ENCODE results near the gene DGKD. TPM values are rescaled to one million over a fixed set of nuclear protein-coding genes. Genes with fewer than 3 reads are reported as not detected.

The DGKD gene
- total and polyA plus RNA-seq, 11 donors = 15.5 to 88.6 (median 43.0) TPM

DNA sequence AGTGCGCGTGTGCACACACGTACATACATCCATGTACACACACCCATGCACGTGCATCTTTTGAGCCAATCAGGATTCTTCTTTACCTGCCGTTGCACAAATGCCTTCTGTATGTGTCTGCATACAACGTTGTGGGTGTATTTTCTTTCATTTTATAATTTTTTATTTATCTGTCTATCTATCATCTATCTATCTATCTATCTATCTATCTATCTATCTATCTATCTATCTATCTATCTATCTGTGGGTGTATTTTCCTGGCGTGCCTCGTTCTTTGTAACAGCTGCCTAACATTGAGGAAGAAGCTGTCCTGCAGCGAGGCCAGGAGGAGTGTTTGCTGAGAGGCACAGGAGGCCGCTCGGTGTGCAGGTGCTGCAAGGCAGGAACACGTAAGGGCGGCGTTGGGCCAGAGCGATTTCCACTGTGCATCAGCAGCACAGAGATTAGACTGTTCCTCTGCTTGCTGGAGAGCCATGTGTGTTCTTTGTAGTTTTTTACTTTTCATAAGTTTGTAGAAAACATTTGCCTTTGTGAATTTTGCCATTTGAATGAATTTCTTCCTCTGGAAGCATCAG is 84.4 kb downstream of the DGKD start:
- Histone ChIP-seq H3K4me3 (no peak overlapping the region), H3K27ac (no peak overlapping the region), H3K4me1 (peaks cover 0 to 58% (median 17%) of the 10 kb centered on the region in 12 donors), H3K36me3 (peaks cover 0 to 83% (median 71%) of the 10 kb centered on the region in 9 donors), H3K9me3 (no peaks in the 10 kb centered on the region), H3K27me3 (no peaks in the 10 kb centered on the region)
- WGBS, 4 donors = 84 to 92% (median 89%) methylated on average over 15 of the region's 15 CpGs
- TF ChIP-seq, protein P1, sequence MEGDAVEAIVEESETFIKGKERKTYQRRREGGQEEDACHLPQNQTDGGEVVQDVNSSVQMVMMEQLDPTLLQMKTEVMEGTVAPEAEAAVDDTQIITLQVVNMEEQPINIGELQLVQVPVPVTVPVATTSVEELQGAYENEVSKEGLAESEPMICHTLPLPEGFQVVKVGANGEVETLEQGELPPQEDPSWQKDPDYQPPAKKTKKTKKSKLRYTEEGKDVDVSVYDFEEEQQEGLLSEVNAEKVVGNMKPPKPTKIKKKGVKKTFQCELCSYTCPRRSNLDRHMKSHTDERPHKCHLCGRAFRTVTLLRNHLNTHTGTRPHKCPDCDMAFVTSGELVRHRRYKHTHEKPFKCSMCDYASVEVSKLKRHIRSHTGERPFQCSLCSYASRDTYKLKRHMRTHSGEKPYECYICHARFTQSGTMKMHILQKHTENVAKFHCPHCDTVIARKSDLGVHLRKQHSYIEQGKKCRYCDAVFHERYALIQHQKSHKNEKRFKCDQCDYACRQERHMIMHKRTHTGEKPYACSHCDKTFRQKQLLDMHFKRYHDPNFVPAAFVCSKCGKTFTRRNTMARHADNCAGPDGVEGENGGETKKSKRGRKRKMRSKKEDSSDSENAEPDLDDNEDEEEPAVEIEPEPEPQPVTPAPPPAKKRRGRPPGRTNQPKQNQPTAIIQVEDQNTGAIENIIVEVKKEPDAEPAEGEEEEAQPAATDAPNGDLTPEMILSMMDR (IDR thresholded peaks at IDR 0.05) = no peak
- TF ChIP-seq POLR2A (IDR thresholded peaks at IDR 0.05) = no peak
- intact Hi-C loops (cut with DNase I) = no loop called here
- no peak for DNase-seq
- no peak for ATAC-seq

- WGBS, 4 donors = 21 to 35% (median 30%) methylated on average over 9 of the region's 9 CpGs
- no peak overlapping the region for H3K4me3 ChIP-seq
- intact Hi-C loops (cut with DNase I) = no loop called here
- peaks cover 0 to 60% (median 17%) of the 10 kb centered on the region in 12 donors for H3K4me1 ChIP-seq
- no peak overlapping the region for H3K27ac ChIP-seq
- H3K36me3 ChIP-seq = peaks cover 0 to 88% (median 74%) of the 10 kb centered on the region in 9 donors
- TF ChIP-seq, protein P1 (IDR thresholded peaks at IDR 0.05) = no peak
- no peak for TF ChIP-seq POLR2A (IDR thresholded peaks at IDR 0.05)
- no peaks in the 10 kb centered on the region for H3K9me3 ChIP-seq
- DNase-seq (peak in 4 of 5 donors; percentile 60 to 68 (median 65)), ATAC-seq (peak in 1 of 4 donors; percentile 32)
- no peaks in the 10 kb centered on the region for H3K27me3 ChIP-seq
Measured at GRCh38 chr2:233439191-233439590, 84.9 kb downstream of the DGKD start.

- Histone ChIP-seq H3K4me1 (peaks cover 0 to 50% (median 17%) of the 10 kb centered on the region in 12 donors), H3K27ac (no peak overlapping the region), H3K27me3 (no peaks in the 10 kb centered on the region), H3K4me3 (no peak overlapping the region), H3K36me3 (peaks cover 0 to 89% (median 76%) of the 10 kb centered on the region in 9 donors), H3K9me3 (no peaks in the 10 kb centered on the region)
- WGBS, 4 donors = 87 to 91% (median 90%) methylated on average over 17 of the region's 17 CpGs
- intact Hi-C loops (cut with DNase I) = loop anchor here in 8 of 10 donors (5.0 to 10.0 kb wide), 6 partner anchors 38 to 274 kb away; partner anchors contain the start of genes DGKD (in 2 of the 8), UGT1A4 (in 1 of the 8) and UGT1A5 (in 1 of the 8)
- DNase-seq (peak in 1 of 5 donors; percentile 18), ATAC-seq (peak in 1 of 4 donors; percentile 7)
- TF ChIP-seq POLR2A (IDR thresholded peaks at IDR 0.05) = no peak
- TF ChIP-seq, protein P1 (IDR thresholded peaks at IDR 0.05) = no peak
Measured at GRCh38 chr2:233440314-233440713, 86.0 kb downstream of the DGKD start.

GRCh38 chr2:233440714-233441113 is 86.4 kb downstream of the DGKD start:
- DNase-seq (no peak), ATAC-seq (no peak)
- Histone ChIP-seq H3K9me3 (no peaks in the 10 kb centered on the region), H3K4me3 (no peak overlapping the region), H3K27ac (no peak overlapping the region), H3K27me3 (no peaks in the 10 kb centered on the region), H3K36me3 (peaks cover 0 to 89% (median 76%) of the 10 kb centered on the region in 9 donors), H3K4me1 (peaks cover 0 to 46% (median 17%) of the 10 kb centered on the region in 12 donors)
- intact Hi-C loops (cut with DNase I) = loop anchor here in 8 of 10 donors (5.0 to 10.0 kb wide), 6 partner anchors 38 to 274 kb away; partner anchors contain the start of genes DGKD (in 2 of the 8), UGT1A4 (in 1 of the 8) and UGT1A5 (in 1 of the 8)
- 84 to 91% (median 89%) methylated on average over 9 of the region's 9 CpGs for WGBS, 4 donors
- TF ChIP-seq POLR2A (IDR thresholded peaks at IDR 0.05) = no peak
- TF ChIP-seq, protein P1 (IDR thresholded peaks at IDR 0.05) = no peak
